HepG2 (cell line): ENCODE results near the gene SH3D19. TPM values are rescaled to one million over a fixed set of nuclear protein-coding genes. Genes with fewer than 3 reads are reported as not detected.
A peak's percentile ranks its signal among the peaks of the same experiment; 100 is the strongest.

Experiments used
- ARID3A ChIP-seq: IDR thresholded peaks from 2 replicates; pipeline ENCODE4 v1.6.1; 2012; ENCODE audit warnings: low read depth, low read length, improper control_type of control experiment
- ARID5B ChIP-seq: IDR thresholded peaks from 2 replicates; pipeline ENCODE4 v1.4.0; 2020; ENCODE audit warnings: mild to moderate bottlenecking, missing genetic modification reagents
- ARNT ChIP-seq: fragments of 450-650 bp; IDR thresholded peaks from 2 replicates; pipeline ENCODE4 v1.6.1; 2017
- DNMT1 ChIP-seq: sonication (generic); formaldehyde crosslinking; IDR thresholded peaks from 2 replicates; pipeline ENCODE4 v1.5.1; 2020; ENCODE audit warnings: mild to moderate bottlenecking, missing genetic modification reagents
- ELF3 ChIP-seq: IDR thresholded peaks from 2 replicates; pipeline ENCODE4 v1.6.1; 2016; ENCODE audit warnings: missing genetic modification reagents, missing compliant biosample characterization
- FOXM1 ChIP-seq: sonication (generic); formaldehyde crosslinking; IDR thresholded peaks from 2 replicates; pipeline ENCODE4 v1.5.0; 2020; ENCODE audit warnings: missing genetic modification reagents
- GATAD1 ChIP-seq: IDR thresholded peaks from 2 replicates; pipeline ENCODE4 v1.6.1; 2016; ENCODE audit warnings: missing genetic modification reagents, missing compliant biosample characterization
- PPARG ChIP-seq: conservative IDR thresholded peaks from 2 replicates; pipeline ENCODE4 v1.6.1; 2016; ENCODE audit warnings: missing biosample characterization, missing genetic modification reagents
- REXO4 ChIP-seq: sonication (generic); formaldehyde crosslinking; IDR thresholded peaks from 2 replicates; pipeline ENCODE4 v1.8.0; 2022; ENCODE audit warnings: missing genetic modification reagents, mild to moderate bottlenecking, borderline replicate concordance
- SIN3A ChIP-seq: IDR thresholded peaks from 2 replicates; pipeline ENCODE4 v1.6.1; 2011; ENCODE audit warnings: low read depth, mild to moderate bottlenecking, control low read depth, low read length, borderline replicate concordance
- TCF7 ChIP-seq: sonication (generic); IDR thresholded peaks from 2 replicates; pipeline ENCODE4 v1.6.1; 2016; ENCODE audit warnings: antibody characterized with exemption, low read depth
- THAP9 ChIP-seq: sonication (generic); formaldehyde crosslinking; IDR thresholded peaks from 2 replicates; pipeline ENCODE4; 2020; ENCODE audit warnings: missing genetic modification reagents, mild to moderate bottlenecking, borderline replicate concordance
- ZFP36L2 ChIP-seq: sonication (generic); formaldehyde crosslinking; IDR thresholded peaks from 2 replicates; pipeline ENCODE4 v1.4.0; 2020; ENCODE audit warnings: missing genetic modification reagents
- ZKSCAN8 ChIP-seq: IDR thresholded peaks from 2 replicates; pipeline ENCODE4 v1.6.1; 2016; ENCODE audit warnings: borderline replicate concordance, missing genetic modification reagents, missing compliant biosample characterization
- ZNF609 ChIP-seq: sonication (generic); formaldehyde crosslinking; IDR thresholded peaks from 2 replicates; pipeline ENCODE4 v1.4.0; 2020; ENCODE audit warnings: mild to moderate bottlenecking, missing genetic modification reagents, borderline replicate concordance
- ZNF761 ChIP-seq: sonication (generic); formaldehyde crosslinking; conservative IDR thresholded peaks from 2 replicates; pipeline ENCODE4 v1.4.0; 2020; ENCODE audit warnings: mild to moderate bottlenecking, missing genetic modification reagents
- ZNF792 ChIP-seq: IDR thresholded peaks from 2 replicates; pipeline ENCODE4 v1.6.1; 2016
- ZSCAN25 ChIP-seq: sonication (generic); formaldehyde crosslinking; IDR thresholded peaks from 2 replicates; pipeline ENCODE4 v1.8.0; 2022; ENCODE audit warnings: mild to moderate bottlenecking, missing genetic modification reagents
- ZZZ3 ChIP-seq: sonication (generic); formaldehyde crosslinking; IDR thresholded peaks from 2 replicates; pipeline ENCODE4 v1.4.0; 2020; ENCODE audit warnings: missing genetic modification reagents, mild to moderate bottlenecking, borderline replicate concordance
- polyA plus RNA-seq, 8 experiments: library from polyadenylated mRNA; depleted of rRNA in 3 of 8; stranded (reverse) in 7 of 8; unstranded in 1 of 8; fragments of >200 nt; fragmentation: Illumina TruSeq in 4 of 8; extraction: Trizol in 4 of 8; gene quantifications; 2 replicates each; pipeline versions ENCODE4 v1.2.1 to v1.2.3, GENCODE V29; 2011 to 2016; ENCODE audit warnings: low read depth in 4 of 8, missing spikeins in 1 of 8, mixed read lengths in 1 of 8; ENCODE audit not compliant: insufficient read depth in 1 of 8
- total RNA-seq, 5 experiments: library from RNA; depleted of rRNA; stranded (reverse); fragments of >200 nt; fragmentation: Illumina TruSeq; extraction: Trizol; gene quantifications; 2 replicates each; pipeline ENCODE4 v1.2.3, GENCODE V29; 2016; ENCODE audit warnings: low read depth in 1 of 5

The SH3D19 gene
- total and polyA plus RNA-seq, 2 of the 13 experiments (the other 11 are each of a cell fraction or from before 2014, with no cell fraction given) = 31.2 to 38.0 TPM

- TF ChIP-seq ARID3A (no peak), FOXM1 (CRISPR knock-in tag) (no peak), GATAD1 (CRISPR knock-in tag) (0 out of 2 replicates have a peak, but pooled peaks have one; percentile 24), DNMT1 (CRISPR knock-in tag) (no peak), ZSCAN25 (no peak), TCF7 (no peak), REXO4 (no peak), ARNT (no peak), ZNF761 (no peak), ZNF609 (CRISPR knock-in tag) (no peak), ELF3 (0 out of 2 replicates have a peak, but pooled peaks have one; percentile 19), ZNF792 (no peak), ARID5B (CRISPR knock-in tag) (peak; percentile 73), ZZZ3 (no peak), THAP9 (CRISPR knock-in tag) (no peak), ZKSCAN8 (CRISPR knock-in tag) (no peak), PPARG (peak; percentile 26; the same call in 1 of the 2 replicates), ZFP36L2 (CRISPR knock-in tag) (no peak), SIN3A (no peak)
Measured at GRCh38 chr4:151248519-151248918, 76.9 kb downstream of the SH3D19 start (continued).
